HCT116 (cell line): ENCODE measurements around the gene CACNA2D3.

Experiments
- CTCF ChIP-seq, 3 experiments: fragments of 200-600 bp in 1 of 3; sonication (generic) in 1 of 3; IDR thresholded peaks in 2 of 3; conservative IDR thresholded peaks in 1 of 3; 2 replicates each; pipeline ENCODE4 v1.5.1; 2012 to 2017; ENCODE audit warnings: low read depth in 2 of 3, low read length in 2 of 3, antibody characterized with exemption in 1 of 3, borderline replicate concordance in 1 of 3, control low read depth in 1 of 3, mild to moderate bottlenecking in 1 of 3, mixed read lengths in 1 of 3, mixed run types in 1 of 3, moderate library complexity in 1 of 3; ENCODE audit not compliant: insufficient read depth in 1 of 3
- REST ChIP-seq: IDR thresholded peaks from 2 replicates; pipeline ENCODE4 v1.6.1; 2012; ENCODE audit warnings: low read depth

GRCh38 chr3:55089211-55089610 is 966.9 kb downstream of the CACNA2D3 start:
- no peak for TF ChIP-seq REST
- TF ChIP-seq CTCF (IDR thresholded peaks at IDR 0.05 in 2 of 3, conservative IDR thresholded peaks at IDR 0.05 in 1 of 3; ENCODE audit: borderline replicate concordance in 1 of 3, insufficient read depth in 1 of 3, low read depth in 2 of 3, low read length in 2 of 3): no peak
